Measurements from ENCODE around the gene NAT16.
"Not testable (repeated sequence)": the region's sequence is repeated elsewhere in the genome, so short reads cannot be mapped to it uniquely, and the experiment has no call there.

The NAT16 gene

DNA sequence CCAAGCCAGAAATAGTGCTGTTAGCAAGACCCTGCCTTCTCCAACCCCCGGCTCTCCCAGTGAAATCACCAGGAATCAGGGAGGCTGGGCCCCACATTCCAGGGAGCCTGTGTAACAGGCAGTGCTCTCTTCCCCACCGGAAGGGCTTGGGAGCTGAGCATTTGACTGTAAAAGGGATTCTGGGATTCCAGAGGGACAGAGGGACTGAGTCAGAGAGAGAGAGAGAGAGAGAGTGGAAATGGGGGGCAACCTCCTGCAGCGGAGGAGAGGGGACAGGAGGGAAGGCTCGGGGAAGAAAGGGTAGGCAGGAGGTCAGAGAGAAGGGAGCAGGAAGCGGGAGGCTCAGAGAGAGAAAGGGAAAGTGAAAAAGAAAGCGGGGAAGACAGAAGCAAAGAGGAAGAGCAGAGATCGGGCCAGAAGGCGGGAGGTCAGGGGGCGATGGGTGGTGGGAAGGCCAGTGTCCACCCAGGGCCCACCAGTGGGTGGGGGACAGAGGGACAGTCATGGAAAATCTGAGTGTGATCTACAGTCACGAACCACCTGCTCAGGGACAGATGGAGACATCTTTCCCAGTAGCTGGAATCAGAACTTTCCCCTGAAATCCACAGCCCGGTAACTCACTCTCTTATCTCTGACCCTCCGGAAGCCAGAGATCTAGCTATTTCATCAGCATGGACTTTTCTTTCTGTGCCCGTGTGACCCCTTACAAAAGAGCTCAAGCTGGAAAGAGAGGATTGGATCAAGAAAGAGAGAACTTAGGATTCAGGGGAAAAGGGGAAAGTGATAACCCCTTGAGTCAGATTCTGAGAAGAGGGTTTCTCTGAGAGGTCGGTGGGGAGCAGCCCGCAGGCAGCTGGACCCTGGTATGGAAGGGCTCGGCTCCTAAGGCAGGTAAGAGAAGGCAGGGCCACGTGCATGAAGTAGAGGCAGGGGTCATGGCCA lies 57.8 kb downstream of the NAT16 start:
- Histone ChIP-seq H3K36me3 (ENCODE audit: control insufficient read depth, insufficient read depth, low read length) (no peaks in the 10 kb centered on the region), H2AFZ (peak overlapping the region; percentile 88), H3K9me3 (ENCODE audit: control insufficient read depth, low read length) (no peaks in the 10 kb centered on the region), H3K9ac (no peak overlapping the region), H3K27ac (peak overlapping the region; percentile 5), H3K4me3 (ENCODE audit: low read depth, low read length) (peak overlapping the region; percentile 14), H3K27me3 (ENCODE audit: control insufficient read depth, insufficient read depth, low read length) (no peaks in the 10 kb centered on the region), H3K79me2 (no peaks in the 10 kb centered on the region), H3K4me2 (ENCODE audit: low read length) (peak overlapping the region; percentile 40), H3K4me1 (peaks cover 8% of the 10 kb centered on the region)
- TF ChIP-seq CTCF (IDR thresholded peaks at IDR 0.05): no peak

GRCh38 chr7:101121631-101121990 lies 58.5 kb downstream of the NAT16 start:
- H3K36me3 ChIP-seq (ENCODE audit: control insufficient read depth, insufficient read depth, low read length); H3K27me3 ChIP-seq (ENCODE audit: control insufficient read depth, insufficient read depth, low read length); H3K4me1 ChIP-seq; H3K79me2 ChIP-seq; H3K4me2 ChIP-seq (ENCODE audit: low read length); H3K9ac ChIP-seq; H3K4me3 ChIP-seq (ENCODE audit: low read depth, low read length); H3K9me3 ChIP-seq (ENCODE audit: control insufficient read depth, low read length): not testable (repeated sequence)
- Histone ChIP-seq H2AFZ (peak overlapping the region; percentile 88), H3K27ac (peak overlapping the region; percentile 5)

All from parathyroid adenoma (tissue), 2 donors.